A549 (cell line): ENCODE measurements around the gene ZRANB1. TPM values are rescaled to one million over a fixed set of nuclear protein-coding genes. Genes with fewer than 3 reads are reported as not detected.

Source experiments
- ATAC-seq, 2 experiments: fragments of 200-7000 bp in 1 of 2; fragments of >200 bp in 1 of 2; cut with Nextera tagmentation in 1 of 2; cut with Tn5 transposase in 1 of 2; 3 replicates each; pipeline versions ENCODE4 v1.8.0 to v1.9.1; 2018 to 2020; ENCODE audit warnings: mild to moderate bottlenecking in 1 of 2, moderate library complexity in 1 of 2
- CTCF ChIA-PET: fragments of 300-600 bp; sonication (Branson Sonifier 250); formaldehyde crosslinking; extraction: SDS; loops from one replicate; lab custom pipeline; 2021; ENCODE audit warnings: antibody characterized with exemption, inconsistent platforms; lab: Yijun Ruan, JAX
- POLR2A ChIA-PET: fragments of 350-600 bp; formaldehyde crosslinking; extraction: SDS; loops from one replicate; lab custom pipeline; 2021; ENCODE audit warnings: antibody characterized with exemption, inconsistent platforms; lab: Yijun Ruan, JAX
- DNase-seq, 2 experiments: peaks; one replicate each; pipeline versions ENCODE4 v3.0.0 to v3.0.0-alpha.2; 2011 to 2016; ENCODE audit warnings: low read depth in 1 of 2, low spot score in 1 of 2
- FAIRE-seq: peaks from 2 replicates; lab custom pipeline; 2011; peaks lifted over from hg19 to GRCh38; lab: Jason Lieb, UNC
- H3K27ac ChIP-seq, 2 experiments: fragments of >200 bp; sonication (Bioruptor Twin); formaldehyde crosslinking; 3 replicates each; pipeline ENCODE4 v1.5.1; 2016 to 2017
- H3K4me1 ChIP-seq: fragments of >200 bp; sonication (Bioruptor Twin); formaldehyde crosslinking; 3 replicates; pipeline ENCODE4 v1.6.1; 2016
- H3K4me2 ChIP-seq: fragments of >200 bp; sonication (Bioruptor Twin); formaldehyde crosslinking; 3 replicates; pipeline ENCODE4 v1.6.1; 2016
- H3K4me3 ChIP-seq: fragments of >200 bp; sonication (Bioruptor Twin); formaldehyde crosslinking; 3 replicates; pipeline ENCODE4 v1.5.1; 2016
- H3K9me3 ChIP-seq: fragments of >200 bp; sonication (Bioruptor Twin); formaldehyde crosslinking; 3 replicates; pipeline ENCODE4 v1.6.1; 2016
- ATOH8 ChIP-seq: fragments of 250-450 bp; sonication (Bioruptor Pico); IDR thresholded peaks from 2 replicates; pipeline ENCODE4 v1.5.0; 2020; ENCODE audit warnings: low read depth, mild to moderate bottlenecking, moderate library complexity
- CEBPB ChIP-seq, 2 experiments: fragments of >200 bp in 1 of 2; sonication (Bioruptor Twin) in 1 of 2; formaldehyde crosslinking in 1 of 2; IDR thresholded peaks; 2 replicates each; pipeline ENCODE4 v1.6.1; 2012 to 2016
- CHD4 ChIP-seq: fragments of 200-600 bp; sonication (generic); IDR thresholded peaks from 2 replicates; pipeline ENCODE4 v1.6.1; 2016; ENCODE audit warnings: antibody characterized with exemption, mild to moderate bottlenecking, borderline replicate concordance
- EHMT2 ChIP-seq: fragments of 200-600 bp; sonication (generic); IDR thresholded peaks from 2 replicates; pipeline ENCODE4 v1.6.1; 2016; ENCODE audit warnings: antibody characterized with exemption, low read depth, mild to moderate bottlenecking, moderate library complexity
- ESRRA ChIP-seq: fragments of 150-350 bp; IDR thresholded peaks from 2 replicates; pipeline ENCODE4 v1.6.1; 2014; ENCODE audit warnings: mild to moderate bottlenecking, low read length, borderline replicate concordance
- FOXS1 ChIP-seq: fragments of 250-450 bp; sonication (Bioruptor Pico); IDR thresholded peaks from 2 replicates; pipeline ENCODE4 v1.5.0; 2020; ENCODE audit warnings: mild to moderate bottlenecking, moderate library complexity
- GATA3 ChIP-seq: IDR thresholded peaks from 2 replicates; pipeline ENCODE4 v1.6.1; 2012; ENCODE audit warnings: borderline replicate concordance
- HEYL ChIP-seq: fragments of 250-450 bp; sonication (Bioruptor Pico); IDR thresholded peaks from 2 replicates; pipeline ENCODE4 v1.8.0; 2021; ENCODE audit warnings: mild to moderate bottlenecking, moderate library complexity
- MYC ChIP-seq: IDR thresholded peaks from 2 replicates; pipeline ENCODE4 v1.6.1; 2012; ENCODE audit warnings: mild to moderate bottlenecking, inconsistent platforms, low read length, improper control_type of control experiment, borderline replicate concordance
- NPAS2 ChIP-seq: fragments of 250-450 bp; sonication (Bioruptor Pico); IDR thresholded peaks from 2 replicates; pipeline ENCODE4 v1.8.0; 2022; ENCODE audit warnings: mild to moderate bottlenecking, moderate library complexity, borderline replicate concordance
- POLR2A ChIP-seq: IDR thresholded peaks from 2 replicates; pipeline ENCODE4 v1.6.1; 2012; ENCODE audit warnings: mild to moderate bottlenecking, low read length
- RAD21 ChIP-seq, 2 experiments: fragments of >200 bp in 1 of 2; sonication (Bioruptor Twin) in 1 of 2; formaldehyde crosslinking in 1 of 2; IDR thresholded peaks in 1 of 2; conservative IDR thresholded peaks in 1 of 2; 2 replicates in 1 of 2; 3 replicates in 1 of 2; pipeline ENCODE4 v1.6.1; 2012 to 2018; ENCODE audit warnings: inconsistent platforms in 1 of 2
- RCOR1 ChIP-seq: fragments of 150-350 bp; IDR thresholded peaks from 2 replicates; pipeline ENCODE4 v1.6.1; 2014; ENCODE audit warnings: antibody characterized with exemption, low read length, low read depth
- RFX5 ChIP-seq: fragments of 450-650 bp; IDR thresholded peaks from 2 replicates; pipeline ENCODE4 v1.7.1; 2014; ENCODE audit warnings: antibody characterized with exemption, mild to moderate bottlenecking, moderate library complexity
- SREBF2 ChIP-seq: fragments of 450-650 bp; IDR thresholded peaks from 2 replicates; pipeline ENCODE4 v1.6.1; 2014; ENCODE audit warnings: mild to moderate bottlenecking, moderate library complexity
- TP53 ChIP-seq: fragments of 250-450 bp; sonication (Bioruptor Pico); IDR thresholded peaks from 2 replicates; pipeline ENCODE4 v1.5.0; 2021; ENCODE audit warnings: mild to moderate bottlenecking, moderate library complexity
- ZC3H11A ChIP-seq: fragments of 450-650 bp; IDR thresholded peaks from 2 replicates; pipeline ENCODE4 v1.6.1; 2014; ENCODE audit warnings: antibody characterized with exemption, mild to moderate bottlenecking
- WGBS: methylation state at CpG from one replicate; pipeline ENCODE4 v1.1.6; 2017; ENCODE audit errors: missing lambda C conversion rate; 5-methylcytosine and 5-hydroxymethylcytosine counted together
- polyA plus RNA-seq, 4 experiments: library from polyadenylated mRNA; depleted of rRNA in 3 of 4; stranded (reverse); fragments of >200 nt; fragmentation: RNase III in 1 of 4; extraction: RNeasy Plus Mini Kit Qiagen cat#74134 plus additional on column Dnase treatment in 1 of 4; gene quantifications; 2 replicates in 3 of 4; 3 replicates in 1 of 4; pipeline ENCODE4 v1.2.3, GENCODE V29; 2011 to 2017
- TF ChIP-seq, protein P1 (sequence below): fragments of 150-350 bp; IDR thresholded peaks from 2 replicates; pipeline ENCODE4 v1.6.1; 2014; ENCODE audit warnings: low read depth, mild to moderate bottlenecking, low read length
- TF ChIP-seq, protein P2 (sequence below): IDR thresholded peaks from 2 replicates; pipeline ENCODE4 v1.6.1; 2012; ENCODE audit warnings: low read depth, borderline replicate concordance

The ZRANB1 gene
- polyA plus RNA-seq, 2 of the 4 experiments (the other 2 are of a cell fraction): 8.0 to 19.5 TPM

DNA sequence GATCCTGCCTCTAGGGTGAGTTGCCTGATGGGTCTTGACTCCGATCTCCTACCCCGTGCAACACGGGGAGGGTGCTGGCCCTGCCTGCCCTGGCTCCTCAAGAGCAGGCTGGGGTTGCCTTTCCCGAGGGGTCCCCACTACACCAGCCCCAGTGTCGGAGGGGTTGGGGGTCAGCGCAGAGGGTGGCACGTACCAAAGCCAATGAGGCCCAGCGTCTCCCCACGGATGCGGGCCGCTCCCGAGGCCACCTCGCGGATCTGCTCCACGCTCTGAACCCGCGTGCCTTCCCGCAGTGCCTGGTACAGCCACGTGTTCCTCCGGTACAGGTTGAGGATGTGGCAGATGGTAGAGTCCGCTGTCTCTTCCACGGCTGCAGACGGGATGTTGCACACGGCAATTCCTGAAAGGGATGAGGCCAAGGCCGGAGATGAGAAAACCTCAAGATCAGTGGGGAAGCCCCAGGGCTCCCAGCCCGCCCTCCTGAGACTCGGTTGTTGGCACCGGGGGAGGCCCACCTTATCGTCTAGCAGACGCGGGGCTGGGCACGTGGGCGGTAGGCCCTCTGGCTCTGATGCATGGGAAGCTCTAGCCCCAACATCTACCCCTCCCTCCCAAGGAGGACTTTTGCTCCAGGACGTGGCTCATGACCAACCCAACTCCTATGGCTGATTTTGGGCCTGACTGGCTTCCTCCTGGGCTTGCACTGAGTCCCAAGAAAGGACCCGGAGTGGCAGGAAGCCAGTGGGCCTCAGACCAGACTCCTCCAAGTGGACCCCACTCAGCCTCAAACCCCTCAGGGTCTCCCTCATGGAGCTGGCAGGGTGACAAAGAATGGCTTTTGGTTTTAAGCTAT is 56.1 kb downstream of the ZRANB1 start:
- no peak overlapping the region for H3K4me2 ChIP-seq
- POLR2A ChIA-PET: no interaction called here
- WGBS: 92% methylated on average over 31 of the region's 35 CpGs
- no peaks in the 10 kb centered on the region for H3K9me3 ChIP-seq
- CTCF ChIA-PET: interaction anchor here (0.6 to 3.1 kb wide), 3 partner anchors 39 to 751 kb away, joined by 3 to 8 read pairs (median 3); no protein-coding TSS in a partner anchor
- FAIRE-seq: no peak
- no peak overlapping the region for H3K4me3 ChIP-seq
- ATAC-seq: no peak
- no peak for TF ChIP-seq HEYL (CRISPR knock-in tag)
- TF ChIP-seq ESRRA: no peak
- no peak for TF ChIP-seq POLR2A
- TF ChIP-seq RAD21 (conservative IDR thresholded peaks at IDR 0.05 in 1 of 2, IDR thresholded peaks at IDR 0.05 in 1 of 2): no peak
- TF ChIP-seq, protein P1, sequence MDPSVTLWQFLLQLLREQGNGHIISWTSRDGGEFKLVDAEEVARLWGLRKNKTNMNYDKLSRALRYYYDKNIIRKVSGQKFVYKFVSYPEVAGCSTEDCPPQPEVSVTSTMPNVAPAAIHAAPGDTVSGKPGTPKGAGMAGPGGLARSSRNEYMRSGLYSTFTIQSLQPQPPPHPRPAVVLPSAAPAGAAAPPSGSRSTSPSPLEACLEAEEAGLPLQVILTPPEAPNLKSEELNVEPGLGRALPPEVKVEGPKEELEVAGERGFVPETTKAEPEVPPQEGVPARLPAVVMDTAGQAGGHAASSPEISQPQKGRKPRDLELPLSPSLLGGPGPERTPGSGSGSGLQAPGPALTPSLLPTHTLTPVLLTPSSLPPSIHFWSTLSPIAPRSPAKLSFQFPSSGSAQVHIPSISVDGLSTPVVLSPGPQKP: no peak
- TF ChIP-seq, all 56 proteins: peak for 0
- no peak overlapping the region for H3K27ac ChIP-seq
- no peaks in the 10 kb centered on the region for H3K4me1 ChIP-seq
- no peak for DNase-seq

GRCh38 chr10:124998624-124999291 is 56.8 kb downstream of the ZRANB1 start:
- DNase-seq (no peak), ATAC-seq (no peak), FAIRE-seq (no peak)
- Histone ChIP-seq H3K4me2 (no peak overlapping the region), H3K4me3 (no peak overlapping the region), H3K27ac (no peak overlapping the region), H3K9me3 (no peaks in the 10 kb centered on the region), H3K4me1 (no peaks in the 10 kb centered on the region)
- CTCF ChIA-PET: interaction anchor here (0.6 to 3.1 kb wide), 7 partner anchors 15 to 751 kb away, joined by 3 to 9 read pairs (median 3); no protein-coding TSS in a partner anchor
- 90% methylated on average over 13 of the region's 16 CpGs for WGBS
- TF ChIP-seq GATA3: no peak
- no peak for TF ChIP-seq CHD4
- TF ChIP-seq HEYL (CRISPR knock-in tag): no peak
- TF ChIP-seq FOXS1 (CRISPR knock-in tag): no peak
- TF ChIP-seq CEBPB (IDR thresholded peaks at IDR 0.05): no peak
- TF ChIP-seq, protein P2, sequence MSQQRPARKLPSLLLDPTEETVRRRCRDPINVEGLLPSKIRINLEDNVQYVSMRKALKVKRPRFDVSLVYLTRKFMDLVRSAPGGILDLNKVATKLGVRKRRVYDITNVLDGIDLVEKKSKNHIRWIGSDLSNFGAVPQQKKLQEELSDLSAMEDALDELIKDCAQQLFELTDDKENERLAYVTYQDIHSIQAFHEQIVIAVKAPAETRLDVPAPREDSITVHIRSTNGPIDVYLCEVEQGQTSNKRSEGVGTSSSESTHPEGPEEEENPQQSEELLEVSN: no peak
- TF ChIP-seq ZC3H11A: no peak
- TF ChIP-seq TP53 (CRISPR knock-in tag): no peak
- TF ChIP-seq ATOH8 (CRISPR knock-in tag): no peak
- TF ChIP-seq SREBF2: no peak
- no peak for TF ChIP-seq NPAS2
- no peak for TF ChIP-seq RFX5
- no peak for TF ChIP-seq EHMT2
- no peak for TF ChIP-seq MYC
- TF ChIP-seq RCOR1: no peak
- POLR2A ChIA-PET: no interaction called here
